IPS-15b (cell line): Measurements from ENCODE around the gene RAB21.
"Not testable (repeated sequence)": the region's sequence is repeated elsewhere in the genome, so short reads cannot be mapped to it uniquely, and the experiment has no call there.

Experiments
- H3K27me3 ChIP-seq: one replicate; pipeline ENCODE4 v1.6.1; 2013; ENCODE audit warnings: low read length; ENCODE audit not compliant: control insufficient read depth, insufficient read depth
- H3K36me3 ChIP-seq: one replicate; pipeline ENCODE4 v1.6.1; 2013; ENCODE audit warnings: low read length; ENCODE audit not compliant: control insufficient read depth, insufficient read depth
- H3K4me1 ChIP-seq: one replicate; pipeline ENCODE4 v1.6.1; 2013; ENCODE audit warnings: mild to moderate bottlenecking, low read length; ENCODE audit not compliant: control insufficient read depth, insufficient read depth
- H3K4me3 ChIP-seq: one replicate; pipeline ENCODE4 v1.5.1; 2013; ENCODE audit warnings: low read depth, low read length
- H3K9ac ChIP-seq: one replicate; pipeline ENCODE4 v1.6.1; 2013; ENCODE audit warnings: low read depth, mild to moderate bottlenecking, low read length
- H3K9me3 ChIP-seq: one replicate; pipeline ENCODE4 v1.6.1; 2013; ENCODE audit warnings: mild to moderate bottlenecking, low read length; ENCODE audit not compliant: control insufficient read depth, insufficient read depth

Gene RAB21

DNA sequence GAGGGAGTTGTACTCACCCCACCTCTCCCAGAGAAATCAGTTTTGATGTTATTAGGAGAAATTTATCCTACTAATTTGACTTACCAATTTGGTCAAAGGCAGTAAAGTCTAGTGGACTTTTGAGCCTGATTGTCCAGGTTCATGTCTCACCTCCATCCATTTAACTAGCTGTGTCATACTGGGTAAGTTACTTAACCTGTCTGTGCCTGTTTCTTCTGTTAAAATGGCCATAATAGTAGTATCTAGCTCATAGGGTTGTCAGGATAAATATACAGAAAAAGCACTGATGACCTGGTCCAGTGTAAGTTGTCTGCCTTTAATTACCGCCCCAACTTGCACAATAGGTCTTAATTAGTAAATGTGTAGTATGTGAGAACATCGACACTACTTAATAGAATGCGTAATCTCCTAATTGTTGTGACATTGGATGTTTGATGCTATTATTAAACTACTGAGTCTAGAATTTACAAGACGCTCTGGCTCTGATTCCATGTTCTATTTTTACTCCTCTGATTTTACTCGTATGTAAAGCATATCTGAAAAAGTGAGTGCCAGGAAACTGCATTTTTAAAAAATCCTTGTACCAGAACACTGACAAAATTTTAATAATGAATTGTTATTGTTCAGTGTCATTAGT, 1.5 kb downstream of the RAB21 start:
- Histone ChIP-seq H3K4me3 (peak overlapping the region; percentile 89), H3K36me3 (no peaks in the 10 kb centered on the region), H3K9me3 (no peaks in the 10 kb centered on the region), H3K4me1 (no peaks in the 10 kb centered on the region), H3K27me3 (no peaks in the 10 kb centered on the region), H3K9ac (no peak overlapping the region)

DNA sequence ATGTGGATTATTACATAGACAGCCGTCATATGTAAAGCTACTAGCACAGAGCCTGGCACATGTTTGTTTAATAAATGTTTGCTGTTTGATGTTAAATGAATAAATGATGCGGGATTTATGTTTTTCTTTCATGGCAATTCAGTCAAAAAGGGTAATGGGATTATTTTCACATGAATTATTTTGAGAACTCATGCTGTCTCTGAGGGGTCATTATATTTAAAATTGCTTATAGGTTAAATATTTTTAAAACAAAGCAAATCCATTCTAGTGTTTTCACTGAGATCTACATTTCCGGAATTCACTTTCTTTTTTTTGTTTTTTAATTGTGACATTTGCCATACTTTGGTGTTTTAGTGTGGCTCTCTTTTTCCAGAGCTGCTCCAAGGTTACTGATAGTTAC, 5.3 kb downstream of the RAB21 start:
- no peaks in the 10 kb centered on the region for H3K36me3 ChIP-seq
- H3K4me1 ChIP-seq: no peaks in the 10 kb centered on the region
- H3K9ac ChIP-seq: no peak overlapping the region
- H3K27me3 ChIP-seq: no peaks in the 10 kb centered on the region
- H3K9me3 ChIP-seq: no peaks in the 10 kb centered on the region
- H3K4me3 ChIP-seq: no peak overlapping the region

DNA sequence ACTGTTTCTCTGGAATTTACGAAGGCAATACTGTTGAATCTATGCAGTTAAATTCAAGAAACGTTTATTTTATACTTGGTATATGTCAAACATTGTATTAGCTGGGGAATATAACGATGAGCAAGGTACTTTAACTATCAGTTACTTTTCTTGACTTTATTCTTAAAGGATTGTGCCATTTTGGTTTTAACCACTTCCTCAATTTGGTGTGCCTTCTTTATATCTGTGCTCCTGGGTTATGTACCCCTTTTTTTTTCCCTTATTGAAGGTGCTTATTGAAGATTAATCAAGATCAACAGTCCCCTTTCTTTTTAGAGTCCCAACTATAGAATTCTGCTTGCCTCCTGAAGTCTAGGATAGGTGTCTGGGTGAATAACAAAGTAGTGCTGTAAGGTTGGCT, 5.8 kb downstream of the RAB21 start:
- H3K36me3 ChIP-seq: no peaks in the 10 kb centered on the region
- no peaks in the 10 kb centered on the region for H3K9me3 ChIP-seq
- H3K27me3 ChIP-seq: no peaks in the 10 kb centered on the region
- no peak overlapping the region for H3K4me3 ChIP-seq
- H3K9ac ChIP-seq: no peak overlapping the region
- H3K4me1 ChIP-seq: no peaks in the 10 kb centered on the region

DNA sequence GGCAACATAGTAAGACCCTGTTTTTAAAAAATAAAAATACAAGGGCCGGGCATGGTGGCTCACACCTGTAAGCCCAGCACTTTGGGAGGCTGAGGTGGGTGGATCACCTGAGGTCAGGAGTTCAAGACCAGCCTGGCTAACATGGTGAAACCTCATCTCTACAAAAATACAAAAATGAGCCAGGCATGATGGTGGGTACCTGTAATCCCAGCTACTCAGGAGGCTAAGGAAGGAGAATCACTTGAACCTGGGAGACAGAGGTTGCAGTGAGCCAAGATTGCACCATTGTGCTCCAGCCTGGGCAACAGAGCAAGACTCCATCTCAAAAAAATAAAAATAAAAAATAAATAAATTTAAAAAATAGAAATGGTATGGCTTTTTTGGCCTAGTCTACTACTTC, 6.7 kb downstream of the RAB21 start:
- not testable (repeated sequence) for H3K36me3 ChIP-seq, H3K4me3 ChIP-seq, H3K27me3 ChIP-seq, H3K9ac ChIP-seq, H3K4me1 ChIP-seq, H3K9me3 ChIP-seq

DNA sequence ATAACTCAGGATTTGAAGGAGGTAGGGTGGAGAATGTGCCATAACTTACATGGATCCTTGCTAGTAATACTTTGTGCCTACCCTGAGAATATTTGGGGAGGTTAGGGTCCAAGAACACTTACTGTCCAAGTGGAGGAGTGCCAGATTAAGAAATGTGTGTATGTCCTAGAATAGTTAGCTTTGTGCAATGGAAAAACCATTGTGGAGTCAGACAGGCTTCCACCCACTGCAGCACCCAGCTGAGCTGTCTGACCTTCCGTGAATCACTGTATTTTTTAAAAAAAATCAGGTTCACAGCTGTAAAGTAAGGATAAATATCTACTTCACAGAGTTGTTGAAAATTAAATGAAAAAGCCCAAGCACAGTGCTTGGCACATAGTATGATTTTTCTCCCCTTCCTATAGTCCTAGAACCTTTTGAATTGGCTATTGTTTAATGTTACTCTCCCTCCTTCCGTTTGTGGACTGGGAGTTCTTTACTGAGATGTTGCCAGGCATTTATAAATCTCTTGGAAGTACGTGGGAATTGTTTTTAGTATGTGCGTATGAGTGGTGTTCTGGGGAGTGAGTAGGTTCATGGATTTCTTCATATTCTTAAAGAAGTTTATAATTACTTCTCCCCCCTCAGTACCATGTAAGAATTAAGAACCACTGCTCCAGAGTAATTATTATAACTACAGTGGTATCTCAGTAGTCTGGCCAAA, 9.2 kb downstream of the RAB21 start:
- no peaks in the 10 kb centered on the region for H3K9me3 ChIP-seq
- no peaks in the 10 kb centered on the region for H3K4me1 ChIP-seq
- H3K27me3 ChIP-seq: no peaks in the 10 kb centered on the region
- H3K36me3 ChIP-seq: no peaks in the 10 kb centered on the region
- no peak overlapping the region for H3K4me3 ChIP-seq
- H3K9ac ChIP-seq: no peak overlapping the region

DNA sequence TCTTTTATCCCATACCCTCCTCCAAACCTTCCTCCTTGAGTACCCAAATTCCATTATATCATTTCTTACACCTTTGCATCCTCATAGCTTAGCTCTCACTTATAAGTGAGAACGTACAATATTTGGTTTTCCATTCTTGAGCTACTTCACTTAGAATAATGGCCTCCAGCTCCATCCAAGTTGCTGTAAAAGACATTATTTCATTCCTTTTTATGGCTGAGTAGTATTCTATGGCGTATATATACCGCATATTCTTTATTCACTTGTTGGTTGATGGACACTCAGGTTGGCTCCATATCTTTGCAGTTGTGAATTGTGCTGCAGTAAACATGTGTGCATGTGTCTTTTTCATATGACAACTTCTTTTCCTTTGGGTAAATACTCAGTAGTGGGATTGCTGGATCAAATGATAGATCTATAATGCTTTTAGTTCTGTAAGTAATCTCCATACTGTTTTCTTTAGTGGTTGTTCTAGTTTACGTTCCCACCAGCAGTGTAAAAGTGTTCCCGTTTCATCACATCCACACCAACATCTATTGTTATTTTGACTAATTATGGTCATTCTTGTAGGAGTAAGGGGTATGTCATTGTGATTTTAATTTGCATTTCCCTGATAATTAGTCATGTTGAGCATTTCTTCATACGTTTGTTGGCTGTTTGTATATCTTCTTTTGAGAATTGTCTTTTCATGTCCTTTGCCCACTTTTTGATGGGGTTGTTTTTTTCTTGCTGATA, 10.1 kb downstream of the RAB21 start:
- Histone ChIP-seq H3K4me1 (no peaks in the 10 kb centered on the region), H3K4me3 (no peak overlapping the region), H3K9ac (no peak overlapping the region), H3K27me3 (no peaks in the 10 kb centered on the region), H3K9me3 (no peaks in the 10 kb centered on the region), H3K36me3 (no peaks in the 10 kb centered on the region)

DNA sequence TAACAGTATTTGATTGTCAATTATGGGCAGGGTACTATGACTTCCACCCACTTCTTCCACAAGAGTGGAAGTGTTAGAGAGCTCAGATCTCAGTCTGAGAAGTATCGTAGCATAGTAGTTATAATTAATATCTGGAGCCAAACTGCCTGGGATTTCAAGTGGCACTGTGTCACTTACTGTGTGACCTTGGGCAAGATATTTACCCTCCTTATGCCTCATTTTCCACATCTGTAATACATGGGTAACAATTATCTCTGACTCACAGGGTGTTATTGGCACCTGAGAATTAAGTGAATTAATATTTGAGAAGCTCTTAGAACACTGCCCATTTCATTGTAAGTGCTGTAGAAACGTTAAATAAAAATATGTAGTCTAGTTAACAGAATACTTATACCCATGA, 11.5 kb downstream of the RAB21 start:
- Histone ChIP-seq H3K4me3 (no peak overlapping the region), H3K9ac (no peak overlapping the region), H3K4me1 (no peaks in the 10 kb centered on the region), H3K36me3 (no peaks in the 10 kb centered on the region), H3K9me3 (no peaks in the 10 kb centered on the region), H3K27me3 (no peaks in the 10 kb centered on the region)

DNA sequence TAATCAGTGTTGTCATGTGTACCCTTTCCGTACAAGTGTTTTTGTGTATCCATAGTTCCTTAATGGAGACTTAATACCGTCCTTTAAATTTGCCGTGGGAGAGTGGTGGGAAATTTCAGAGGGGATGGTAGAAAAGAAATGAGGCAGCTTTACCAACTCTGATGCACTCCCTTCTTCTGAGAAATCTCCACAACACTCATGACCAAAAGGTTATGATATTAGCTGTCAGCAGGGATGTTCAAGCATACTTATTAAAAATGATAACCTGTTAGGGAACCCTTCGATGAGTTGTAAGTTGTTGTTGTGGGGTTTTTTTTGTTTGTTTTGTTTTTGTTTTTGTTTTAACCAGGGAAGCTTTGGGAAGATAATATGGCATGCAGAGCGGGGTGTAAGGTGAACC, 12.5 kb downstream of the RAB21 start:
- H3K4me3 ChIP-seq: no peak overlapping the region
- H3K27me3 ChIP-seq: no peaks in the 10 kb centered on the region
- H3K9me3 ChIP-seq: no peaks in the 10 kb centered on the region
- no peak overlapping the region for H3K9ac ChIP-seq
- no peaks in the 10 kb centered on the region for H3K4me1 ChIP-seq
- no peaks in the 10 kb centered on the region for H3K36me3 ChIP-seq

DNA sequence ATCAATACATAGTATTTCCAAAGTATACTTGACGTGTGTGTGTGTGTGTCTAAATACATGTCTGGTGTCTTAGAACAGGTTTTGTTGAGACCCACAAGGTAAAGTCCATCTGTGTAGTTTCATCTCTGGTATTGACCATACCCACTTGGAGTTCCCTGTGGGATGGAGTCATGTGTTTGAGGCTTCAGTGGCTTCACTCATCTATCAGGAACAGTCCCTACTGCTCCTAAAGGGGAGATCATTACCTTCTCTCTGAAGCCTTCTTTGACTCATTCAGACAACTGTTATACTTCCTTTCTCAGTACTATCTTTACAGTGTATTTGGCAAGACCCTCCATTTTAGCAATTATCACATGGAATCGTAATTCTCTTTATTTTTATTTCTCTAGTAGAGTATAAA, 14.2 kb downstream of the RAB21 start:
- H3K9ac ChIP-seq: no peak overlapping the region
- no peak overlapping the region for H3K4me3 ChIP-seq
- H3K36me3 ChIP-seq: no peaks in the 10 kb centered on the region
- no peaks in the 10 kb centered on the region for H3K9me3 ChIP-seq
- no peaks in the 10 kb centered on the region for H3K27me3 ChIP-seq
- no peaks in the 10 kb centered on the region for H3K4me1 ChIP-seq

DNA sequence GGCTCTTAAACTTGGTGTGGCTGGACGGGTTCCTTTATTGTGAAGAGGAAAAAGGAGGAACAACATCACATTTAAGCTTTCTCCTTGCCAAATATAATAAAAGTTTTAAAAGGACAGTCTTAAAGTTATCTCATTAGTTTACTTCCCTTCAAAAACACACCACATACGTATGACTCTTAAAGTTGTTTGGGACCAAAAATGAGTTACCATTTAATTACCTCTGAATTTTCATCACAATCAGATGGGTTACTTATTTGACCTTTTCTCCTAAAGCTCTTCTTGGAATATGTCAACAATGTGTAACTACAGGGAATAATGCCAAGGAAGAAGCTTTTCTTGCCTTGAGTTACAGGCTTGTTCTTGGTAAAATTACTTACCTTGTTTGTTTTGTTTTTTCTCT, 16.4 kb downstream of the RAB21 start:
- Histone ChIP-seq H3K4me3 (no peak overlapping the region), H3K9ac (no peak overlapping the region), H3K9me3 (no peaks in the 10 kb centered on the region), H3K27me3 (no peaks in the 10 kb centered on the region), H3K36me3 (no peaks in the 10 kb centered on the region), H3K4me1 (no peaks in the 10 kb centered on the region)

DNA sequence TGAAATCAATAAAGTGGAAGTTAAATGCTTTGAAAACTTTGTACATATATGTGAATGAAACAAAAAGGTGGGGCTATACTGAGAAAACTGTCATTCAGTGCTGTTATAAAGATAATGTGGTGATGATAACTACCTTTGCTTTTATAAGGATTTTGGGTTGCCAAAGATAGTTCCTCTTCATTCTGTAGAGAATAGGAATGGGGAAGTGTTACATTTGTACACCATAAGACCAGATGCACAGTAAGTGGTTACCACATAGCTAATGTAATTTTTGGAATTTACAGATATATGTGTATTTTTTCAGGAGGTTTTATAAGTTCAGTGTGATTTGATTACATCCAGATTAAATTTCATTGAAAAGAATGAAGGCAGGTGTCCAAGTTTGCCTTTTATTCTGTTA, 18.1 kb downstream of the RAB21 start:
- no peaks in the 10 kb centered on the region for H3K4me1 ChIP-seq
- no peaks in the 10 kb centered on the region for H3K36me3 ChIP-seq
- no peaks in the 10 kb centered on the region for H3K9me3 ChIP-seq
- H3K9ac ChIP-seq: no peak overlapping the region
- H3K4me3 ChIP-seq: no peak overlapping the region
- no peaks in the 10 kb centered on the region for H3K27me3 ChIP-seq

DNA sequence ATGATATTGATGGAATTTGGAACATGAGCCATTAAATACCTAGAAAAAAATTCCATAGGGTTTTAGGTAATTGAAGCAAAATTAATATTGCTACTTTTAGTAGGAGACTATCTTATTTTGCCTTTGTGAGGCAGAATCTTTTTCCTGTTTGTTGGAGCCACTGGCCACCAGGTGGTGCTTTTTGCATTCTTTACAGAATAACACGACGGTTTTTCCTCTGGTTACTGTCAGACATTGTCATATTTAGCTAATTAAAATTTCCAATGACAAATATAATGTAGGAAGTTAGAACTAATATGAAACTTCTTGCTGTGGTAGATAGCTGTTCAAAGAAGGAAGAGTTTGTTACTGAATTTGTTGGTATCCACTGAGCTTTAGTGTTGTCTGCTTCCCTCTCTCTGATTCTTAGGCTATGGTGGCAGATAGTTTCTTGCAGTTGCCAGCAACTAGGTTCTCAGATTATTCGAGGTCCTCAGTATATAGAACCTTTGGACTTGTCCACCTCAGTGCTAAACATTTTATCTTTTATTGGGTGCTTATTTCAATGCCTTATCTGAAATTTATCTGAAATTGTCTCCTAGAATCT, 25.7 kb downstream of the RAB21 start:
- Histone ChIP-seq H3K4me1 (no peaks in the 10 kb centered on the region), H3K36me3 (no peaks in the 10 kb centered on the region), H3K9ac (no peak overlapping the region), H3K9me3 (no peaks in the 10 kb centered on the region), H3K27me3 (no peaks in the 10 kb centered on the region), H3K4me3 (no peak overlapping the region)
